Body of pancreas (tissue), 4 donors: ENCODE results near the gene LGALS4.

Experiments
- CTCF ChIP-seq, 7 experiments: fragments of 450-650 bp in 4 of 7; fragments of 200-600 bp in 3 of 7; sonication (generic) in 3 of 7; IDR thresholded peaks; one replicate each; pipeline ENCODE4 v1.5.1; 2016 to 2019; ENCODE audit warnings: antibody characterized with exemption in 7 of 7
- POLR2A ChIP-seq, 3 donors: fragments of 450-650 bp; IDR thresholded peaks; one replicate each; pipeline ENCODE4 v1.6.1; 2016; ENCODE audit warnings: antibody characterized with exemption in 3 of 3, mild to moderate bottlenecking in 2 of 3

GRCh38 chr19:38834104-38834490, 21.4 kb upstream of the LGALS4 start:
- no peak for TF ChIP-seq CTCF (IDR thresholded peaks at IDR 0.05)
- TF ChIP-seq POLR2A (IDR thresholded peaks at IDR 0.05) = no peak
